Stomach smooth muscle (tissue), 2 donors: Measurements from ENCODE around the gene SLCO2A1.
"Not testable (repeated sequence)": the region's sequence is repeated elsewhere in the genome, so short reads cannot be mapped to it uniquely, and the experiment has no call there.

Source experiments
- H3K27ac ChIP-seq: one replicate; pipeline ENCODE4 v1.7.0; 2013; ENCODE audit warnings: mild to moderate bottlenecking, low read length, inconsistent platforms
- H3K27me3 ChIP-seq, 2 donors: one replicate each; pipeline ENCODE4 v1.7.0; 2013; ENCODE audit warnings: low read length in 2 of 2; ENCODE audit not compliant: insufficient read depth in 2 of 2, control insufficient read depth in 1 of 2
- H3K36me3 ChIP-seq, 2 donors: one replicate each; pipeline ENCODE4 v1.7.0; 2013; ENCODE audit warnings: low read length in 2 of 2; ENCODE audit not compliant: control insufficient read depth in 2 of 2, insufficient read depth in 2 of 2
- H3K4me1 ChIP-seq: one replicate; pipeline ENCODE4 v1.7.0; 2013; ENCODE audit warnings: low read length; ENCODE audit not compliant: control insufficient read depth, insufficient read depth
- H3K4me3 ChIP-seq, 2 donors: one replicate each; pipeline ENCODE4 v1.7.0; 2013; ENCODE audit warnings: low read length in 2 of 2
- H3K9ac ChIP-seq, 2 donors: one replicate each; pipeline ENCODE4 v1.7.0; 2013; ENCODE audit warnings: low read length in 2 of 2, mild to moderate bottlenecking in 1 of 2
- H3K9me3 ChIP-seq, 2 donors: one replicate each; pipeline ENCODE4 v1.7.0; 2013; ENCODE audit warnings: low read length in 2 of 2; ENCODE audit not compliant: control insufficient read depth in 2 of 2
- donor health status: healthy.
- donor health status: Pancreatic carcinoma.

SLCO2A1 gene

DNA sequence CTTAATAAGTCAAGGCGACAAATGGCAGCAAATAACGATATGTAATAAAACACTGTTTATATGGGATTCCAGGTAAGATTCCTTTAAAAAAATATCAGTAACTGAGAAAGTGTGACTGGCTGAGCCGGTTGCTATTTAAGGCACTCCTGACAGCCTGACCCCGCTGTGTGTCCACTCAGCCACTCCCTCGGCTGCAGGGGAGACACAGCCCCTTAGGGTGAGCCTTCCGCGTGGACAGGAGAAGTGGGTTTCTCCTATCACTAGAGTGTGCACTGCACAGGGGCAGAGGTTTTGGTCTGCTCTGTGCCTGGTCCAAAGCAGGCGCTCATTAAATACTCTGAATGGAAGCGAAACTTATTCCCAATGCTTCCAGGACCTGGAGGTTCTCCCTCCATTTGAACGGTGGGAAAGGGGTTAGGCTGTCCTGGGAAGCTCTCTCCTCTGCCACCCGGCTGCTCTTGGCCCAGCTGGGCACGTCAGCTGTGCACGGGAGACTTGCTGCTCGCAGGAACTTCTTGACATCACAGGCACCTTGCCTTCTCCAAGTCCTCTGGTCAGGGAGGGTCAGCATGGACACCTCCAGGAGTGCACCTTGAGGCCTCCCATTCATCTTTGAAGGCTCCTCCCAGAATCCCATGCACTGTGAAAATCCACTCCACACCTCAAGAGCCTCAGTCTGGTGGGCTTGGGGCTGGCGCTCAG is 43.3 kb upstream of the SLCO2A1 start:
- no peak overlapping the region for H3K9ac ChIP-seq

DNA sequence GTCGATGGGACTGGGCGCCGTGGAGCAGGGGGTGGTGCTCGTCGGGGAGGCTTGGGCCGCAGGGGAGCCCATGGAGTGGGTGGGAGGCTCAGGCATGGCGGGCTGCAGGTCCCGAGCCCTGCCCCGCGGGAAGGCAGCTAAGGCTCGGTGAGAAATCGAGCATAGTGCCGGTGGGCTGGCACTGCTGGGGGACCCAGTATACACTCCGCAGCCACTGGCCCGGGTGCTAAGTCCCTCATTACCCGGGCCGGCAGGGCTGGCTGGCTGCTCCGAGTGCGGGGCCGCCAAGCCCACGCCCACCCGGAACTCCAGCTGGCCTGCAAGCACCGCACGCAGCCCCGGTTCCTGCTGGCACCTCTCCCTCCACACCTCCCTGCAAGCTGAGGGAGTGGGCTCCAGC is 40.6 kb upstream of the SLCO2A1 start:
- H3K27ac ChIP-seq, H3K9ac ChIP-seq, H3K9me3 ChIP-seq, H3K27me3 ChIP-seq, H3K4me3 ChIP-seq, H3K36me3 ChIP-seq, H3K4me1 ChIP-seq: not testable (repeated sequence)

More for the DNA sequence above, 43.3 kb upstream of the SLCO2A1 start:
- Histone ChIP-seq H3K4me1 (peaks cover 4% of the 10 kb centered on the region), H3K27ac (no peak overlapping the region), H3K9me3 (no peaks in the 10 kb centered on the region), H3K4me3 (no peak overlapping the region), H3K36me3 (no peaks in the 10 kb centered on the region), H3K27me3 (no peaks in the 10 kb centered on the region)

DNA sequence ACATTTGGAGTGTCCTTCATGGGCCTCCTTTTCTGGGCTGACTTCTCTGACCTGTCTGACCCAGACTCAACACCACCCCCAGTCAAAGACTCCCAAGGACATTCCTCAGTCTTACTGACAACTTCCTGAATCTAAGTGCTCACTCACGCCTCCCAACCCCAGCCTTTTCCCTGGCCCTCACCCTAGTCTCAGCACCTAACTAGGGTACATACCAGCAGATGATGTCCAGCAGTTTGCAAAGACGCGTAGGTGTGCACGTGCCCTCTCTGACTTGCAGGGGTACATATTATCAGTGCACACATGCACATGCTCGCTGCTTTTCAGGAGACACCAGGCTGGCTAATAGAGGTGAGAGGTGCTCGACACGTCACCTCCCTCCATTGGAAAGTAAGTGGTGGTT is 38.7 kb upstream of the SLCO2A1 start:
- Histone ChIP-seq H3K4me1 (peaks cover 4% of the 10 kb centered on the region), H3K27ac (no peak overlapping the region), H3K27me3 (no peaks in the 10 kb centered on the region), H3K4me3 (no peak overlapping the region), H3K9ac (no peak overlapping the region), H3K9me3 (no peaks in the 10 kb centered on the region), H3K36me3 (no peaks in the 10 kb centered on the region)

DNA sequence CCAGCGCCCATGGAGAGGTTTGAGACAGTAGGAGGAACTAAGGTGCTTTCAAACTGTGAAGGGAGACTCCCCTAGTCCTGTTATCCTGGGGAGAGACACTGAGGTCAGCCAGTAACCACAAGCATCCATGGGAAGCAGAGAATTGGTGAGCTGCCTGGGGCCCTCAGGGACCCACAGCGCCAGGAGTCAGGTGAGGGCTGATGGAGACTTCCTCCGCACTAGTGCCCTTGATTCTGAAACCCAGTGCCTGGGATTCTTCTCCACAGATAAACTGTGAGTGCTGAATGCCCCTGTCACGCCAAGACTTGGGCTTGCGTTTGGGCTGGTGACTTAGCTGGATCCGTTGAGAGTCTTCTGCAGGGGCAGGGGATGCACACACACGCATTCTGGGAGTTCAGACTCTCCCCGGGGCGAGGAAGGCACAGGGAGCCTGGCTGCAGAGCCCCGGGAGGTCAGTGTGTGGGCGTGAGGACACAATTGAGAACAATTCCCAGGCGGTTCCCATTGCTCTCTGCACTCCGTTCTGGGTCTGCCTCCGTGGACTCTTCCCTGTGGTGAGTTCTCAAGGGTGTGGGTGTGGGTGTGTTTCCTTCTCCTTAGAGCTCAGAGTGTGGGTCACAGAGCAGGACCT is 37.9 kb upstream of the SLCO2A1 start:
- H3K27ac ChIP-seq = no peak overlapping the region
- no peaks in the 10 kb centered on the region for H3K9me3 ChIP-seq
- H3K4me1 ChIP-seq = peaks cover 4% of the 10 kb centered on the region
- H3K9ac ChIP-seq = no peak overlapping the region
- H3K27me3 ChIP-seq = no peaks in the 10 kb centered on the region
- H3K4me3 ChIP-seq = no peak overlapping the region
- H3K36me3 ChIP-seq = no peaks in the 10 kb centered on the region

DNA sequence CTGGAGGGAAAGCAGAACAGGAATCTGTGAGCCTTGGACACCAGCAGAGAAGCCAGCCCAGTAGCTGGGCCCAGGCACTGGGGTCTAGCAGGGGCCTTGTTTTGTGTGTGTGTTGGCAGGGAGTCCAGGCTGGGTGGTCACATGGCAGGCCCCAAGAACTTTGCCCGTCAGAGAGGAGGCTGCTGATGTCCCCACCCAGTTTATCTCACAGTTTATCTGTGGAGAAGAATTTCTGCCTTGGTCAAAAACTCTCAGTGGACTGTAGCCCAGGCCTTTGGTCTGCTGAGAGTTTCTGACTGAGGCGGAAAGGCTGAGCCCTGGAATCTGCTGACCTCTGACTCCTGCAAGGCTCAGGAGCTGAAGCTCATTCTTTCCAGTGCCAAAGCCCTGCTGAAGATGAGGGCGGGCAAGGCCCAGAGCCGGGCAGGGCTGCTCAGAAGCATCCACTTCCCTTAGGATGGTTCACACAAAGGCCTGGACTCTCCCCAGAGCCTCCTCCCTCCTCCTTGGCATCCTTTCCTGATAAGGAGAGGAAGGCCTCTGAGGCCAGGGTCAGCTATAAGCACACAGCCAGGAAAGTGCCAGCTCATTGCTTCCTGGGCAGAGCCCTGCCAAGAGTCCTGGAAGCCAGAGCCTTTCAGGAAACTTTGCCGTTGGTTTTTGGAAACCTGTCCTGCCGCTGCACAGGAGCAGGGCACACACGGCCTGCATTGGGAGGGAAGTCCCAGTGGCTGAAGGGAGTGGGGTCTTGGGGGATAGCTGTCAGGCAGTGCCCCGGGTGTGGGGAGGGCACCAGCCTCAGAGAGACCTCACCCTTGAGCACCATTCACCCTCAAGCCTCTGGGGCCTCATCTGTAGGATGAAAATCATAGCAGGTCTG is 37.2 kb upstream of the SLCO2A1 start:
- Histone ChIP-seq H3K4me3 (no peak overlapping the region), H3K9ac (no peak overlapping the region), H3K27me3 (no peaks in the 10 kb centered on the region), H3K9me3 (no peaks in the 10 kb centered on the region), H3K36me3 (no peaks in the 10 kb centered on the region), H3K4me1 (peaks cover 4% of the 10 kb centered on the region), H3K27ac (no peak overlapping the region)

DNA sequence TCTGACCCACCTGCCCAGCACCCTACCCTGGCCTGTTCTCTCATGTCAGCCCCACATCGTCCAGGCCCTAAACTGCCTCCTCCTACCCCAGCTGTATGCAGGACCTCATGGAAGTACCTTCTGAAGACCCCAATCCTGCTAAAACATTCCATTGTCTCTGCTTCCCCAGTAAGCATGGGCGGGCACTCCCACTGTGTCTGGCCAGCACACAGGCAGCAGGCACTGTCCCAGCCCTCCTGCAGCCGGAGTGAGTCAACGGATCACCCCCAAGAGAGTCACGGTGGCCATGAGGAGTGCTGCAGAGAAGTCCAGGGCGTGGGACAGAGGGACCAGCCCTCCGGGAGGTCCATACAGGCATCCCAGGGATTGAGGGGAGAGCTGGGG is 36.4 kb upstream of the SLCO2A1 start:
- H3K4me3 ChIP-seq = no peak overlapping the region
- peaks cover 2% of the 10 kb centered on the region for H3K4me1 ChIP-seq
- H3K36me3 ChIP-seq = no peaks in the 10 kb centered on the region
- H3K9ac ChIP-seq = no peak overlapping the region
- no peak overlapping the region for H3K27ac ChIP-seq
- H3K27me3 ChIP-seq = no peaks in the 10 kb centered on the region
- no peaks in the 10 kb centered on the region for H3K9me3 ChIP-seq

DNA sequence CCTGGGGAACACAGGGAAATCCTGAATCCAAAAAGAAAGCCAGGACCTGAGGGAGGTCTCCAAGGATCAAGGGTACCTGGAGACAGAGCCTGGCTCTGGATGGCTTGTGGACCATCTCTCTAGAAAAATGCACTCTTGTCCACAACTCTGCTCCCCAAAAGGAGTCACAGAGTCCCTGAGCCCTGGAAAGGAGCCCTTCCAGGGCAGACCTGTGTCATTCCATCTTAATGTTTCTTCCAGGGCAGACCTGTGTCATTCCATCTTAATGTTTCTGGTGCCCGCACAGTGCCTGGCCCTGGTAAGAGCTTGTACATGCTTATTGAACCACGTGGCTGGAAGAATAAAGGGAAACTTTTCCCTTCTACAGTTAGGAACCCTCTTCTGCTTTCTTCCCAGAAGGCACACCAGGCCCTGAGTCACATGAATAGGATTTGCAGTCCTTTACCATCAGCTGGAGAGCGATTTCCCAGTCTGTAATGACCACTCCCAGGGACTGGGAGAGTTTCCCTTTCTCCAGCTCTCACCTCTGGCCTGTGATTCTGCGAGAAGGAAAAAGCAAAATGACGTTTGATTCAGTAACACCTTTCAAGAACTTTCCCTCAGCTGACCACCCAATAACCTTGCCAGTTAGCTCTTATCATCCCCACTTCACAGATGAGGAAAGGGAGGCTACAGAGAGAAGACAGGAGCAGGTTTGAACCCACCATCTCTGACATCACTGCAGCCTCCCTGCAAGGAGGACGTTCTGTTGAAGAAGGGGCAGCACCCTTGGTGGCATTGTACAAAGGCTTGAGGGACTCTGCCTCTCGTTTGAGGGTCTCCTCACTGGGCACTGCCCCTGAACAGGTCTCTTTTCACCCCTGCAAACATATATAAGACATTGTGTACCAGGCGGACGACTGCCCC is 35.8 kb upstream of the SLCO2A1 start:
- H3K27ac ChIP-seq = no peak overlapping the region
- no peaks in the 10 kb centered on the region for H3K4me1 ChIP-seq
- H3K9me3 ChIP-seq = no peaks in the 10 kb centered on the region
- no peak overlapping the region for H3K9ac ChIP-seq
- H3K27me3 ChIP-seq = no peaks in the 10 kb centered on the region
- no peaks in the 10 kb centered on the region for H3K36me3 ChIP-seq
- H3K4me3 ChIP-seq = no peak overlapping the region

DNA sequence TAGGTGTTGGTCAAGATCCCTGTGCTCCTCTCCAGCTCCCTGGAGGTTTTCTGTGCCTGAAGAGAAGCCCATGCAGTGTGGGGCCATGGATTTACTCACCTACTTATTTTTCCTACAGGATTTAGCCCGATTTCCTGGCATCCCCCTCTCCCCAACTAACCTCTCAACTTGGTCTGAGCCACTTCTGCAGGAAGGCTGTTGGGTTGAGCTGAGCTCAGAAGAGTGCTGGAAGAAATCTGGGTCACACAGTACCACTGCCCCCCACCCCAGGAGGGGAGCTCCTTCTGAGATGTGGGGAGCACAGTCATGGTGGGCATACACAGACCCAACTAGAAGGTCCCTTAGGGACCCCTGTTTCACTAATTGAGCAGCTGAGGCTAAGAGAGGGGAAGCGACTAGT is 34.4 kb upstream of the SLCO2A1 start:
- Histone ChIP-seq H3K9me3 (no peaks in the 10 kb centered on the region), H3K36me3 (no peaks in the 10 kb centered on the region), H3K27ac (no peak overlapping the region), H3K4me1 (peaks cover 2% of the 10 kb centered on the region), H3K4me3 (no peak overlapping the region), H3K27me3 (no peaks in the 10 kb centered on the region), H3K9ac (no peak overlapping the region)

DNA sequence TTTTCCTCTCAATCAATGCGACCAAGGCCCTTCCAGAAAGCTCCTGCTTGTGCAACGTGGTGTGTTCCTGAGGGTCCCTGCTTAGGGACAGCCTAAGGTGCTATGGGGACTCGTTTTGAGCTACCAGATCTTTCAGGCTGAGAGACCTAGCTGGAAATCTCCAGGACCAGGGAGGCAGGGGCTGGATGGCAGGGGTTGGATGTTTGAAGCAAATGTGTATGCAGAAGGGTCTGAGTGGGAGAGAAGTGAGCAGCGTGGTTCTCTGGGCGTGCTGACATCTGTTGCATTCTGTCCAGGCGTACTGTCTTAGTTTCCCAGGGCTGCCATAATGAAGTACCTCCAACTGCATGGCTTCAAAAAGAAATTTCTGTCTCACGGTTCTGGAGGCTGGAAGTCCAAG is 31.7 kb upstream of the SLCO2A1 start:
- H3K36me3 ChIP-seq = no peaks in the 10 kb centered on the region
- peaks cover 11% of the 10 kb centered on the region for H3K4me1 ChIP-seq
- H3K27ac ChIP-seq = no peak overlapping the region
- H3K4me3 ChIP-seq = no peak overlapping the region
- H3K9me3 ChIP-seq = no peaks in the 10 kb centered on the region
- H3K9ac ChIP-seq = no peak overlapping the region
- H3K27me3 ChIP-seq = no peaks in the 10 kb centered on the region
